MM.1S (cell line): ENCODE data around the gene TMEM150C.
"Not testable (repeated sequence)": the region's sequence is repeated elsewhere in the genome, so short reads cannot be mapped to it uniquely, and the experiment has no call there.

ENCODE experiments used
- DNase-seq: peaks from one replicate; pipeline ENCODE4 v3.0.0-alpha.2; 2015
- H2AFZ ChIP-seq: fragments of 300-600 bp; sonication (generic); 2 replicates; pipeline ENCODE4 v1.6.0; 2016; ENCODE audit warnings: antibody characterized with exemption, low read length
- H3F3A ChIP-seq: fragments of 300-600 bp; sonication (generic); 2 replicates; pipeline ENCODE4 v1.6.1; 2016; ENCODE audit warnings: mild to moderate bottlenecking, antibody characterized with exemption, low read length, moderate library complexity, mixed read lengths; ENCODE audit not compliant: insufficient read depth
- H3K27ac ChIP-seq: fragments of 300-600 bp; sonication (generic); 2 replicates; pipeline ENCODE4 v1.5.1; 2016; ENCODE audit warnings: mild to moderate bottlenecking, low read length
- H3K27me3 ChIP-seq: fragments of 300-600 bp; sonication (generic); replicated peaks from 2 replicates; pipeline ENCODE4 v1.6.0; 2016; ENCODE audit warnings: low read length; ENCODE audit not compliant: insufficient read depth
- H3K36me3 ChIP-seq: fragments of 300-600 bp; sonication (generic); replicated peaks from 2 replicates; pipeline ENCODE4 v1.6.1; 2016; ENCODE audit warnings: mild to moderate bottlenecking, low read length, mixed read lengths; ENCODE audit not compliant: insufficient read depth
- H3K4me1 ChIP-seq: fragments of 300-600 bp; sonication (generic); 2 replicates; pipeline ENCODE4 v1.6.1; 2016; ENCODE audit warnings: low read length, mixed read lengths
- H3K4me2 ChIP-seq: fragments of 300-600 bp; sonication (generic); 2 replicates; pipeline ENCODE4 v1.6.0; 2016; ENCODE audit warnings: low read depth, low read length
- H3K4me3 ChIP-seq: fragments of 300-600 bp; sonication (generic); 2 replicates; pipeline ENCODE4 v1.5.1; 2016; ENCODE audit warnings: low read length, mixed read lengths
- H3K79me2 ChIP-seq: fragments of 300-600 bp; sonication (generic); 2 replicates; pipeline ENCODE4 v1.6.1; 2016; ENCODE audit warnings: mixed run types, low read length, mixed read lengths
- H3K9ac ChIP-seq: fragments of 300-600 bp; sonication (generic); 2 replicates; pipeline ENCODE4 v1.6.1; 2016; ENCODE audit warnings: low read length, mixed read lengths
- H3K9me2 ChIP-seq: fragments of 300-600 bp; sonication (generic); replicated peaks from 2 replicates; pipeline ENCODE4 v1.6.1; 2016; ENCODE audit warnings: mild to moderate bottlenecking, low read length, mixed read lengths; ENCODE audit not compliant: insufficient read depth
- H3K9me3 ChIP-seq: fragments of 300-600 bp; sonication (generic); replicated peaks from 2 replicates; pipeline ENCODE4 v1.6.1; 2016; ENCODE audit warnings: mild to moderate bottlenecking, low read length, mixed read lengths; ENCODE audit not compliant: insufficient read depth
- H4K20me1 ChIP-seq: fragments of 300-600 bp; sonication (generic); 2 replicates; pipeline ENCODE4 v1.6.1; 2016; ENCODE audit warnings: mild to moderate bottlenecking, low read length, moderate library complexity, mixed read lengths; ENCODE audit not compliant: insufficient read depth
- EZH2 ChIP-seq: fragments of 300-600 bp; sonication (generic); optimal IDR thresholded peaks from 2 replicates; pipeline ENCODE3; 2017; ENCODE audit warnings: low read depth, mild to moderate bottlenecking, antibody characterized with exemption, low read length, mixed read lengths
- EZH2phosphoT487 ChIP-seq: fragments of 300-600 bp; sonication (generic); IDR thresholded peaks from 2 replicates; pipeline ENCODE4 v1.6.1; 2018; ENCODE audit warnings: antibody characterized with exemption, low read length
- TF ChIP-seq, protein P1 (sequence below): fragments of 300-600 bp; sonication (generic); IDR thresholded peaks from 2 replicates; pipeline ENCODE4 v1.5.1; 2016; ENCODE audit warnings: antibody characterized with exemption, low read length, mixed read lengths

TMEM150C gene

DNA sequence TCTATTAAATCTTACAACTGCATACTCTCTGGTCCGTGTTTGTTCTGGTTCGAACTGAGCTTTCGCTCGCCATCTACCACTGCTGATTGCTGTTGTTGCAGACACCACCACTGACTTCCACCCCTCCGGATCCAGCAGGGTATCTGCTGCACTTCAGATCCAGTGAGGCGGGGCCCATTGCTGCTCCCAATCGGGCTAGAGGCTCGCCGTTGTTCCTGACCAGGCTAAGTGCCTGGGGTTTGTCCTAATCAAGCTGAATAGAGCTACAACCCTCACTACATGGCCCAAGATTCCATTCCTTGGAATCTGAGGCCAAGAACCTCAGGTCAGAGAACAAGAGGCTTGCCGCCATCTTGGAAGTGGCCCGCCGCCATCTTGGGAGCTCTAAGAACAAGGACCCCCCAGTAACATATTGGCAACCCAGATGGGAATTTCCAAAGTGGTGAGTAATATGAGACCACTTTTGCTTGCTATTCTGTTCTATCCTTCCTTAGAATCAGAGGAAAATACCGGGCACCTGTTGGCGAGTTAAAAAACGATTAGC is 88.1 kb downstream of the TMEM150C start:
- no peak for DNase-seq
- Histone ChIP-seq H3K4me3 (no peak overlapping the region), H3K27me3 (no peaks in the 10 kb centered on the region), H3K9ac (no peak overlapping the region), H3K4me1 (no peaks in the 10 kb centered on the region), H3K36me3 (no peaks in the 10 kb centered on the region), H3F3A (no peaks in the 10 kb centered on the region), H2AFZ (no peak overlapping the region), H3K9me2 (no peaks in the 10 kb centered on the region), H3K27ac (no peak overlapping the region), H4K20me1 (no peaks in the 10 kb centered on the region), H3K79me2 (no peaks in the 10 kb centered on the region), H3K9me3 (no peaks in the 10 kb centered on the region), H3K4me2 (no peak overlapping the region)
- TF ChIP-seq EZH2 = no peak
- TF ChIP-seq EZH2phosphoT487 = no peak
- TF ChIP-seq, protein P1, sequence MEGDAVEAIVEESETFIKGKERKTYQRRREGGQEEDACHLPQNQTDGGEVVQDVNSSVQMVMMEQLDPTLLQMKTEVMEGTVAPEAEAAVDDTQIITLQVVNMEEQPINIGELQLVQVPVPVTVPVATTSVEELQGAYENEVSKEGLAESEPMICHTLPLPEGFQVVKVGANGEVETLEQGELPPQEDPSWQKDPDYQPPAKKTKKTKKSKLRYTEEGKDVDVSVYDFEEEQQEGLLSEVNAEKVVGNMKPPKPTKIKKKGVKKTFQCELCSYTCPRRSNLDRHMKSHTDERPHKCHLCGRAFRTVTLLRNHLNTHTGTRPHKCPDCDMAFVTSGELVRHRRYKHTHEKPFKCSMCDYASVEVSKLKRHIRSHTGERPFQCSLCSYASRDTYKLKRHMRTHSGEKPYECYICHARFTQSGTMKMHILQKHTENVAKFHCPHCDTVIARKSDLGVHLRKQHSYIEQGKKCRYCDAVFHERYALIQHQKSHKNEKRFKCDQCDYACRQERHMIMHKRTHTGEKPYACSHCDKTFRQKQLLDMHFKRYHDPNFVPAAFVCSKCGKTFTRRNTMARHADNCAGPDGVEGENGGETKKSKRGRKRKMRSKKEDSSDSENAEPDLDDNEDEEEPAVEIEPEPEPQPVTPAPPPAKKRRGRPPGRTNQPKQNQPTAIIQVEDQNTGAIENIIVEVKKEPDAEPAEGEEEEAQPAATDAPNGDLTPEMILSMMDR = no peak

DNA sequence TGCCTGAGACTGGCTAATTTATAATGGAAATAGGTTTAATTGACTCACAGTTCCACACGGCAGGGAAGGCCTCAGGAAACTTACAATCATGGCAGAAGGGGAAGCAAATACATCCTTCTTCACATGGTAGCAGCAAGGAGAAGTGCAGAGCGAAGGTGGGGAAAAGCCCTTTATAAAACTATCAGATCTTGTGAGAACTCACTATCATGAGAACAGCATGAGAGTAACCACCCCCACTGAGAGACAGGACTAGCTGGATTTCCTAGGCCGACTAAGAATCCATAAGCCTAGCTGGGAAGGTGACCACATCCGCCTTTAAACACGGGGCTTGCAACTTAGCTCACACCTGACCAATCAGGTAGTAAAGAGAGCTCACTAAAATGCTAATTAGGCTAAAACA is 88.7 kb downstream of the TMEM150C start:
- not testable (repeated sequence) for H3K4me3 ChIP-seq, H2AFZ ChIP-seq, H3K9me3 ChIP-seq, H3K9me2 ChIP-seq, H3K27me3 ChIP-seq, H3K4me1 ChIP-seq, H3K79me2 ChIP-seq, H3K4me2 ChIP-seq, H3F3A ChIP-seq, H4K20me1 ChIP-seq, H3K9ac ChIP-seq, H3K36me3 ChIP-seq, H3K27ac ChIP-seq, DNase-seq

DNA sequence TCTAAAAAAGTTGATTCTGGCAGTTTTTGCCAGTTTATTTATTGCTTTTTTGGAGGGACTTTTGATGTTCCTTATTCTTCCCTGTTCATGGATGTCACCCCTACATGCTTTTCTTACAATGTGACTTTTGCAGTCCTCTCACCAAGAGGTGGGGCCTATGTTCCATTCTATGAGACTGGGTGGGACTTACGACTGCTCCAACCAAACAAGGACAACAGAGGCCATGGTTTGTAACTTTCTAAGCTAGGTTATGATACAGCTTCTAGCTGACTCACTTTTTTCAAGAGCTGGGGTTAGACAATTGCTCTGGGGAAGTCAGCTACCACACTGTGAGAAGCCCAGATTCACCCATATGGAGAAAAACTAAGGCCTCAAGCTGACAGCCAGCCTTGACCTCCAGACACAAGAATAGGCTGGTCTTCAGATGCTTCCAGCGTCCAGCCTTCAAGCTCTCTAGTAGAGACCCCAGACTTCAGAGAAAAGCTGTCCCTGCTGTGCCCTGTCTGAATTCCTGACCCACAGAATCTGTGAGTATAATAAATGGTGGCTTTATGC is 91.9 kb downstream of the TMEM150C start:
- Histone ChIP-seq H3K79me2 (no peaks in the 10 kb centered on the region), H2AFZ (no peak overlapping the region), H4K20me1 (no peaks in the 10 kb centered on the region), H3K4me2 (no peak overlapping the region), H3F3A (no peaks in the 10 kb centered on the region), H3K9me2 (no peaks in the 10 kb centered on the region), H3K36me3 (no peaks in the 10 kb centered on the region), H3K27ac (no peak overlapping the region), H3K9ac (no peak overlapping the region), H3K4me1 (no peaks in the 10 kb centered on the region), H3K9me3 (no peaks in the 10 kb centered on the region), H3K27me3 (no peaks in the 10 kb centered on the region), H3K4me3 (no peak overlapping the region)
- no peak for DNase-seq
- TF ChIP-seq EZH2 (no peak), EZH2phosphoT487 (no peak)
- TF ChIP-seq, protein P1 = no peak

DNA sequence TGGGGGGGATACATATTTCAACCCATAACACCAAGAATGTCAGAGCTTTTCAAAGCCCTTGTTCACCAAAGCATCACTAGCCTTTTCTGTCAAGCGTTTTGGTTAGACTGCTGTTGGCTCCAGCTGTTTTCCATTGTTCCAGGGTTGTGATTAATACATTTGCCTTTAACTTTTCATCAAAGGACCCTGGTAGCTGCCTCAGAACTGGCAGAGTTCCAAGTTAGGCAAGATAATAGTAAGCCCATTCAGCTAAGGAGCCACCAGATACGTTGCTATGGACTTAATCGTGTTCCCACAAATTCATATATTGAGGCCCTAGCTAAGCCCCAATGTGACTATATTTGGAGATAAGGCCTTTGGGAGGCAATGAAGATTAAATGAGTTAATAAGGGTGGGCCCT is 94.3 kb downstream of the TMEM150C start:
- Histone ChIP-seq H3K36me3 (no peaks in the 10 kb centered on the region), H2AFZ (no peak overlapping the region), H3F3A (no peaks in the 10 kb centered on the region), H3K4me1 (no peaks in the 10 kb centered on the region), H3K9me3 (no peaks in the 10 kb centered on the region), H3K27ac (no peak overlapping the region), H3K9ac (no peak overlapping the region), H4K20me1 (no peaks in the 10 kb centered on the region), H3K9me2 (no peaks in the 10 kb centered on the region), H3K27me3 (no peaks in the 10 kb centered on the region), H3K79me2 (no peaks in the 10 kb centered on the region), H3K4me2 (no peak overlapping the region), H3K4me3 (no peak overlapping the region)
- no peak for DNase-seq
- TF ChIP-seq, protein P1 = no peak
- TF ChIP-seq EZH2phosphoT487 (no peak), EZH2 (no peak)
